SK-N-MC (cell line): ENCODE data around the gene ATP13A2.

Source experiments
- EZH2 ChIP-seq: fragments of 200-600 bp; sonication (generic); IDR thresholded peaks from one replicate; pipeline ENCODE4 v1.6.1; 2017; ENCODE audit warnings: antibody characterized with exemption
- FOXP2 ChIP-seq: optimal IDR thresholded peaks from 2 replicates; pipeline ENCODE3; 2011; ENCODE audit warnings: mild to moderate bottlenecking, moderate library complexity; ENCODE audit not compliant: insufficient read depth; ENCODE audit errors: extremely low read length, control extremely low read depth

- TF ChIP-seq EZH2 (no peak), FOXP2 (no peak)
Observed at GRCh38 chr1:16989676-16990391, 21.9 kb downstream of the ATP13A2 start.
